Adrenal gland (tissue), 12 donors: ENCODE results near the gene GPR4. TPM values are rescaled to one million over a fixed set of nuclear protein-coding genes. Genes with fewer than 3 reads are reported as not detected.

Experiments
- DNase-seq, 7 donors: peaks; one replicate each; pipeline ENCODE4 v3.0.0-alpha.2; 2019 to 2020
- H3K27ac ChIP-seq, 5 donors: fragments of 200-600 bp; sonication (generic) in 4 of 5; 1 replicate in 3 of 5; 2 replicates in 2 of 5; pipeline versions ENCODE4 v1.5.1 to v1.8.0; 2016 to 2020; ENCODE audit warnings: mild to moderate bottlenecking in 1 of 5
- H3K27me3 ChIP-seq: fragments of 200-600 bp; 2 replicates; pipeline ENCODE4 v1.8.0; 2021
- H3K36me3 ChIP-seq, 2 donors: fragments of 200-600 bp; replicated peaks in 1 of 2; 1 replicate in 1 of 2; 2 replicates in 1 of 2; pipeline versions ENCODE4 v1.5.1 to v1.8.0; 2018 to 2022
- H3K4me1 ChIP-seq, 2 donors: fragments of 200-600 bp; replicated peaks in 1 of 2; 1 replicate in 1 of 2; 2 replicates in 1 of 2; pipeline versions ENCODE4 v1.5.1 to v1.8.0; 2018 to 2021
- H3K4me3 ChIP-seq, 4 donors: fragments of 200-600 bp; sonication (generic) in 3 of 4; one replicate each; pipeline ENCODE4 v1.5.1; 2016 to 2018
- H3K9me3 ChIP-seq, 3 donors: fragments of 200-600 bp; sonication (generic) in 1 of 3; replicated peaks in 1 of 3; 1 replicate in 2 of 3; 2 replicates in 1 of 3; pipeline versions ENCODE4 v1.5.1 to v1.8.0; 2016 to 2021
- CTCF ChIP-seq, 6 experiments: fragments of 450-650 bp in 4 of 6; fragments of 200-600 bp in 2 of 6; sonication (generic) in 1 of 6; IDR thresholded peaks; 1 replicate in 5 of 6; 2 replicates in 1 of 6; pipeline versions ENCODE4 v1.5.1 to v1.8.0; 2016 to 2021; ENCODE audit warnings: antibody characterized with exemption in 6 of 6, mild to moderate bottlenecking in 2 of 6, moderate library complexity in 1 of 6
- POLR2A ChIP-seq, 2 donors: fragments of 450-650 bp; IDR thresholded peaks; one replicate each; pipeline ENCODE4 v1.6.1; 2017; ENCODE audit warnings: antibody characterized with exemption in 2 of 2, mild to moderate bottlenecking in 2 of 2, moderate library complexity in 1 of 2
- WGBS, 4 donors: extraction: QIAGEN DNeasy Blood & Tissue Kit in 2 of 4; methylation state at CpG; one replicate each; pipeline versions ENCODE4 v1.1.5 to v1.1.7; 2013 to 2017; 5-methylcytosine and 5-hydroxymethylcytosine counted together
- intact Hi-C, 2 donors: fragments of 100-400 bp; cut with DNase I; formaldehyde crosslinking; loops; one replicate each; pipeline versions ENCODE4 v1.14.1 to v1.15.0; 2022 to 2023
- polyA plus RNA-seq, 3 donors: library from polyadenylated mRNA; stranded (reverse); fragments of 200-250 nt in 2 of 3; fragments of 350-450 nt in 1 of 3; fragmentation: Illumina TruSeq in 1 of 3; extraction: RNeasy Lipid Tissue Mini Kit (QIAGEN cat#74804) in 1 of 3; gene quantifications; one replicate each; pipeline ENCODE4 v1.2.3, GENCODE V29; 2013 to 2014
- total RNA-seq, 9 donors: library from RNA; depleted of rRNA in 4 of 9; stranded (reverse); fragments of >200 nt in 4 of 9; fragments of 120-200 nt in 1 of 9; fragmentation: NEBNext Ultra II Directional in 1 of 9; extraction: Animal tissue kit (Norgen Biotek cat#: 25700) in 1 of 9; gene quantifications; one replicate each; pipeline versions ENCODE4 v1.1.0 to v1.2.4, GENCODE V29; 2013 to 2023
- donor health status: healthy with polysubstance abuse.
- donor health status: Bipolar disorder and iron deficiency.
- donor health status: DM: yes; HTN: yes; CAD: no.
- donor health status: DM: no; HTN: no; CAD: no.
- donor health status: DM: no; HTN: no; CAD: no.
- donor health status: DM: yes; HTN: yes; CAD: no.

The GPR4 gene
- total and polyA plus RNA-seq, 12 donors: 0.55 to 11.3 (median 4.0) TPM

GRCh38 chr19:45589768-45590167 is 12.2 kb downstream of the GPR4 start:
- DNase-seq: no peak
- 88 to 93% (median 90%) methylated on average over 4 of the region's 4 CpGs for WGBS, 4 donors
- no peak overlapping the region for H3K4me3 ChIP-seq
- TF ChIP-seq POLR2A (IDR thresholded peaks at IDR 0.05): no peak
- no peak for TF ChIP-seq CTCF (IDR thresholded peaks at IDR 0.05)
- peaks cover 4 to 10% of the 10 kb centered on the region in 2 donors for H3K4me1 ChIP-seq
- H3K36me3 ChIP-seq: no peaks in the 10 kb centered on the region
- peaks cover 8% of the 10 kb centered on the region for H3K27me3 ChIP-seq
- no peak overlapping the region for H3K27ac ChIP-seq
- intact Hi-C loops: no loop called here
- H3K9me3 ChIP-seq: no peaks in the 10 kb centered on the region

GRCh38 chr19:45587873-45588272 is 14.1 kb downstream of the GPR4 start:
- H3K9me3 ChIP-seq: no peaks in the 10 kb centered on the region
- intact Hi-C loops: no loop called here
- WGBS, 4 donors: 29 to 49% (median 37%) methylated on average over 3 to 4 of the region's 4 CpGs

DNA sequence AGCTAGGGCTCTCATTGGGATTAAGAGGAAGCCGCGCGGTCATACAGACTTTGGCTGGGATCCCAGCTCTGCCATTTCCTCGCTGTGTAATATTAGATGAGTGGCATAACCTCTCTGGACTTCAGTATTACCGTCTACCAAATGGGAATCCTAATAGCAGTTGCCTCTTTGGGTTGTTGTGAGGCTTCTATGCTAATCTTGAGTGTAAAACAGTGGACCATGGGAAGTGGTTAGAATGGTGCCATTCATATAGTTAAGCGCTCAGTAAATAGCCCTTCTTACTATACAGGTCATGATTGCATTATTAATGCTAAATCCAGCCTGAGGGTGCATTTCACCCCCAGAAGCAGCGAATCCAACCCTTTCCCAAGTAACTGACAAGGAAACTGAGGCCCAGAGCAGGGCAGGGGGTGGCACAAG is 16.8 kb downstream of the GPR4 start:
- Histone ChIP-seq H3K4me1 (peaks cover 4 to 19% of the 10 kb centered on the region in 2 donors), H3K27me3 (no peaks in the 10 kb centered on the region), H3K4me3 (peak overlapping the region in 3 of 4 donors; percentile 8 to 74 (median 59)), H3K27ac (peak overlapping the region; percentile 82 to 99 (median 97)), H3K36me3 (no peaks in the 10 kb centered on the region), H3K9me3 (no peaks in the 10 kb centered on the region)
- DNase-seq: no peak
- intact Hi-C loops: no loop called here
- no peak for TF ChIP-seq POLR2A (IDR thresholded peaks at IDR 0.05)
- TF ChIP-seq CTCF (IDR thresholded peaks at IDR 0.05): no peak
- WGBS, 4 donors: 17 to 33% (median 28%) methylated on average over 6 to 7 of the region's 7 CpGs

More at GRCh38 chr19:45587873-45588272, 14.1 kb downstream of the GPR4 start:
- Histone ChIP-seq H3K4me1 (peaks cover 4 to 19% of the 10 kb centered on the region in 2 donors), H3K4me3 (no peak overlapping the region), H3K36me3 (no peaks in the 10 kb centered on the region), H3K27me3 (peaks cover 4% of the 10 kb centered on the region), H3K27ac (peak overlapping the region; percentile 24 to 87 (median 82))
- peak; percentile 69 to 89 (median 77) for DNase-seq
- TF ChIP-seq CTCF (IDR thresholded peaks at IDR 0.05): no peak
- TF ChIP-seq POLR2A (IDR thresholded peaks at IDR 0.05): no peak

DNA sequence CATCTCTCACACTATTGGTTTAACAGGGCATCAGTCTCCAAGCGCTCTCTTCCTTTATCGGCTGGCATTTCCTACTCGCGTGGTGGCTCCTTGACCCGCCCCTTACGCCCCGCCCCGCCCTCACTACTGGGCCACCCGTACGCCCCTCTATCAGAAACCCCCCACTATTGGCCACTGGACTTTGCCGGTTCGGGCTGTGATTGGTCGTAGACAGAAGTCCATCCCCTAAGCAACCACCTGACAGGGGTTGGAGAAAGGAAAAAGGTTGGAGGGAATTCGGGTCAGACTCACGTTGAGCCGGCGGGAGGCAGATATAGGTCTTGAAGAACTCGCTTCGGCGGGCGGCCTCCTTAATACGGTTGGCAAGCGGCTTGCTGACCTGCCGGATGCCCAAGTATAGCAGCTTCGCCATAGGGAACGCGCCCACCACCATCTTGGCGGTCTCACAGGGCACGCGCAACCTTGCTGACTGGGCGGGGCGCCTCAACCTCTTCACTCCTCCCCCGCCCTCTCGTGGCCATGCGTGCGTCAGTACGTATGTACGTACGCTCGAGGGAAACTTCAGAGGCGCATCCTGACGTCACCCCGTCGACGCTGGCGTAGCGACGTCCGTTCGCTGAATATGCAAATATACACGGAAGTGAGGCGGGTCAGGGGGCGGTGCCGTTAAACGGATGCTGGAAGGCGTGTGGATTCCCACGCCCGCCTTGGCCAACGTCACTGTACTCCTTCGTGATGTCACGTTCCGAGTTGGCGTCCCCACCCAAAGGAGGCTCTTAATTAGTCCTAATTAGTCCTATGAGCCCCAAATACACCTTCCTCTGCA is 17.5 kb downstream of the GPR4 start, which contains the start of gene OPA3:
OPA3 (minus strand) TSS at position 471 of the 826 bp plus-strand sequence; CDS start at position 433, 38 bp downstream.
- H3K27ac ChIP-seq: peak within 1 kb of the TSS; percentile 82 to 99 (median 97)
- H3K4me3 ChIP-seq: peak within 1 kb of the TSS; percentile 59 to 82 (median 72)
- H3K9me3 ChIP-seq: no peaks in the 10 kb centered on the region
- no peaks in the 10 kb centered on the region for H3K27me3 ChIP-seq
- TF ChIP-seq POLR2A (IDR thresholded peaks at IDR 0.05) (peak; percentile 77 to 82), CTCF (IDR thresholded peaks at IDR 0.05) (peak in 1 of 6 experiments; percentile 23)
- peaks cover 4 to 19% of the 10 kb centered on the region in 2 donors for H3K4me1 ChIP-seq
- peak; percentile 99 to 100 (median 100) for DNase-seq
- intact Hi-C loops: no loop called here
- no peaks in the 10 kb centered on the region for H3K36me3 ChIP-seq
- WGBS, 4 donors: 0% methylated on average over 23 to 63 of the region's 63 CpGs
